ENCODE measurements around the gene CYTH1.

The CYTH1 gene

GRCh38 chr17:78655251-78655940 is 126.7 kb downstream of the CYTH1 start:
- no peak for DNase-seq (ENCODE audit: insufficient read length, low spot score)
- no peak for TF ChIP-seq CTCF (IDR thresholded peaks at IDR 0.05; ENCODE audit: insufficient read depth, missing control alignments)
- no peak for FAIRE-seq

GRCh38 chr17:78654325-78654724 is 127.7 kb downstream of the CYTH1 start:
- FAIRE-seq (no peak), DNase-seq (ENCODE audit: insufficient read length, low spot score) (no peak)
- TF ChIP-seq CTCF (IDR thresholded peaks at IDR 0.05; ENCODE audit: insufficient read depth, missing control alignments) = no peak

- FAIRE-seq (no peak), DNase-seq (ENCODE audit: insufficient read length, low spot score) (no peak)
- no peak for TF ChIP-seq CTCF (IDR thresholded peaks at IDR 0.05; ENCODE audit: insufficient read depth, missing control alignments)
Measured at GRCh38 chr17:78653382-78653781, 128.7 kb downstream of the CYTH1 start.

- TF ChIP-seq CTCF (IDR thresholded peaks at IDR 0.05; ENCODE audit: insufficient read depth, missing control alignments) = no peak
- no peak for FAIRE-seq
- no peak for DNase-seq (ENCODE audit: insufficient read length, low spot score)
Measured at GRCh38 chr17:78652913-78653312, 129.2 kb downstream of the CYTH1 start.

- FAIRE-seq (no peak), DNase-seq (ENCODE audit: insufficient read length, low spot score) (no peak)
- TF ChIP-seq CTCF (IDR thresholded peaks at IDR 0.05; ENCODE audit: insufficient read depth, missing control alignments) = no peak
Measured at GRCh38 chr17:78652024-78652423, 130.0 kb downstream of the CYTH1 start.

GRCh38 chr17:78651554-78651953 is 130.5 kb downstream of the CYTH1 start:
- DNase-seq (ENCODE audit: insufficient read length, low spot score) = no peak
- FAIRE-seq = no peak
- TF ChIP-seq CTCF (IDR thresholded peaks at IDR 0.05; ENCODE audit: insufficient read depth, missing control alignments) = no peak

GRCh38 chr17:78650093-78650715 is 131.9 kb downstream of the CYTH1 start:
- FAIRE-seq (no peak), DNase-seq (ENCODE audit: insufficient read length, low spot score) (no peak)
- TF ChIP-seq CTCF (IDR thresholded peaks at IDR 0.05; ENCODE audit: insufficient read depth, missing control alignments) = no peak

Data from D721Med (cell line).